Thoracic aorta (tissue), 2 donors: ENCODE data around the gene CPM. TPM values are rescaled to one million over a fixed set of nuclear protein-coding genes. Genes with fewer than 3 reads are reported as not detected.
"Not testable (repeated sequence)": the region's sequence is repeated elsewhere in the genome, so short reads cannot be mapped to it uniquely, and the experiment has no call there.

Experiments used
- ATAC-seq: fragments of 150-250 bp; one replicate; pipeline ENCODE4 v1.8.0; 2017; ENCODE audit warnings: low read depth; ENCODE audit not compliant: insufficient number of reproducible peaks, low FRiP score
- DNase-seq: peaks from one replicate; pipeline ENCODE4 v3.0.0-alpha.2; 2020; ENCODE audit warnings: low spot score
- H3K27ac ChIP-seq, 2 donors: fragments of 200-600 bp; sonication (generic); 1 replicate in 1 of 2; 2 replicates in 1 of 2; pipeline ENCODE4 v1.5.1; 2016; ENCODE audit warnings: mild to moderate bottlenecking in 2 of 2, moderate library complexity in 2 of 2
- H3K27me3 ChIP-seq: fragments of 200-600 bp; sonication (generic); replicated peaks from 2 replicates; pipeline ENCODE4 v1.6.0; 2016; ENCODE audit warnings: mild to moderate bottlenecking; ENCODE audit not compliant: insufficient read depth
- H3K36me3 ChIP-seq: fragments of 200-600 bp; sonication (generic); one replicate; pipeline ENCODE4 v1.5.1; 2016
- H3K4me1 ChIP-seq, 2 donors: fragments of 200-600 bp; sonication (generic); 1 replicate in 1 of 2; 2 replicates in 1 of 2; pipeline versions ENCODE4 v1.5.1 to v1.6.0; 2016; ENCODE audit warnings: low read depth in 2 of 2, mild to moderate bottlenecking in 1 of 2; ENCODE audit not compliant: control insufficient read depth in 1 of 2
- H3K4me3 ChIP-seq: fragments of 200-600 bp; sonication (generic); 2 replicates; pipeline ENCODE4 v1.5.1; 2016; ENCODE audit warnings: mild to moderate bottlenecking
- H3K9me3 ChIP-seq: fragments of 200-600 bp; sonication (generic); 2 replicates; pipeline ENCODE4 v1.5.1; 2016
- CTCF ChIP-seq: fragments of 200-600 bp; sonication (generic); IDR thresholded peaks from one replicate; pipeline ENCODE4 v1.5.1; 2019; ENCODE audit warnings: antibody characterized with exemption
- total RNA-seq, 2 donors: library from RNA; depleted of rRNA; stranded (reverse); fragments of >200 nt; gene quantifications; one replicate each; pipeline versions ENCODE4 v1.1.0 to v1.2.3, GENCODE V29; 2016

Gene CPM
- total RNA-seq, 2 donors from 2014 or later: 22.1 to 62.3 TPM

- ATAC-seq: no peak
Measured at GRCh38 chr12:68812553-68813241, 120.3 kb downstream of the CPM start.

GRCh38 chr12:68811573-68811972 lies 121.4 kb downstream of the CPM start:
- H3K9me3 ChIP-seq, H3K27ac ChIP-seq, H3K27me3 ChIP-seq, DNase-seq, ATAC-seq: not testable (repeated sequence)
- peak overlapping the region; percentile 11 for H3K4me3 ChIP-seq
- peaks cover 49 to 51% of the 10 kb centered on the region in 2 donors for H3K4me1 ChIP-seq
- H3K36me3 ChIP-seq: peaks cover 23% of the 10 kb centered on the region

More at GRCh38 chr12:68812553-68813241, 120.3 kb downstream of the CPM start:
- H3K36me3 ChIP-seq: peaks cover 30% of the 10 kb centered on the region
- H3K4me3 ChIP-seq: peak overlapping the region; percentile 7
- TF ChIP-seq CTCF: no peak
- no peaks in the 10 kb centered on the region for H3K27me3 ChIP-seq
- H3K4me1 ChIP-seq: peaks cover 46 to 49% of the 10 kb centered on the region in 2 donors
- no peak for DNase-seq
- H3K27ac ChIP-seq: no peak overlapping the region
- H3K9me3 ChIP-seq: no peaks in the 10 kb centered on the region

- Histone ChIP-seq H3K4me3 (peak overlapping the region; percentile 100), H3K4me1 (peaks cover 38 to 40% of the 10 kb centered on the region in 2 donors), H3K36me3 (peaks cover 20% of the 10 kb centered on the region)
- H3K9me3 ChIP-seq, DNase-seq, ATAC-seq, H3K27me3 ChIP-seq, H3K27ac ChIP-seq: not testable (repeated sequence)
Measured at GRCh38 chr12:68810027-68810389, 123.0 kb downstream of the CPM start.

DNA sequence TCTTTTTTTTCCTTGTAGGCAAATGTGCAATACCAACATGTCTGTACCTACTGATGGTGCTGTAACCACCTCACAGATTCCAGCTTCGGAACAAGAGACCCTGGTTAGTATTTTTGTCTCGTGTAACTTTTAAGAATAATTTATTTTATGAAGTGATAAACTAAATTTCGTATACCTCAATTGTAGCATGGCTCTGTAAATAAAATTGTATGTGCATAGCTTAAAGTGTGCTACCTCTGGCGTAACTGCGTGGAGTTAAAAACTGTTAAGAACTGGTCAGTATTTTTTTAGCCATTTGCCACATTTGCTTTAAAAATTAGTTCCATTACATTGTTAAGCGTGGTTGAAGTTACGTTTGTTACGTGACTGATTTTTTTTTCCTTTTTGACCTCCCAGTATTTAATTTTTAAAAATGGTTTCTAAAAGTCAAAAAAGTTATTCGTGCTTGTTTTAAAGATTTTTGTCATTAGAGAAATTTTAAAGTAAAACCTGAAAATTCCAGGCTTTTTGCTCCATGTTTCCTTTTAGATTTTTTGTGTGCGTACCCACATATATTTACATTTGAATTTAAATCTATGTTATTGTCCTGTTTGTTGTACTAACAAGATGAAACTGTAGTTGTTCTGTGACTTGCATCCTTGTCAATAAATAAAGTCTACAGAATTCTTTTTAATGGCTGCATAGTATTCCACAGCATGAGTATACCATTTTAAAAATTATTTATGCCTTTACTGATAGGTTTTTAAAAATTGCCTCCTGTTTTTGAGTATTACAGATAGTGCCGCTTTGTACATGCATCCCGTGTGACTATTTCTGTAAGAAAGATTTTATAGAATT lies 123.6 kb downstream of the CPM start:
- Histone ChIP-seq H3K27me3 (no peaks in the 10 kb centered on the region), H3K27ac (peak overlapping the region; percentile 99 to 100), H3K36me3 (peaks cover 20% of the 10 kb centered on the region), H3K4me3 (peak overlapping the region; percentile 100), H3K4me1 (peaks cover 32 to 34% of the 10 kb centered on the region in 2 donors), H3K9me3 (no peaks in the 10 kb centered on the region)
- no peak for TF ChIP-seq CTCF
- ATAC-seq (no peak), DNase-seq (no peak)

DNA sequence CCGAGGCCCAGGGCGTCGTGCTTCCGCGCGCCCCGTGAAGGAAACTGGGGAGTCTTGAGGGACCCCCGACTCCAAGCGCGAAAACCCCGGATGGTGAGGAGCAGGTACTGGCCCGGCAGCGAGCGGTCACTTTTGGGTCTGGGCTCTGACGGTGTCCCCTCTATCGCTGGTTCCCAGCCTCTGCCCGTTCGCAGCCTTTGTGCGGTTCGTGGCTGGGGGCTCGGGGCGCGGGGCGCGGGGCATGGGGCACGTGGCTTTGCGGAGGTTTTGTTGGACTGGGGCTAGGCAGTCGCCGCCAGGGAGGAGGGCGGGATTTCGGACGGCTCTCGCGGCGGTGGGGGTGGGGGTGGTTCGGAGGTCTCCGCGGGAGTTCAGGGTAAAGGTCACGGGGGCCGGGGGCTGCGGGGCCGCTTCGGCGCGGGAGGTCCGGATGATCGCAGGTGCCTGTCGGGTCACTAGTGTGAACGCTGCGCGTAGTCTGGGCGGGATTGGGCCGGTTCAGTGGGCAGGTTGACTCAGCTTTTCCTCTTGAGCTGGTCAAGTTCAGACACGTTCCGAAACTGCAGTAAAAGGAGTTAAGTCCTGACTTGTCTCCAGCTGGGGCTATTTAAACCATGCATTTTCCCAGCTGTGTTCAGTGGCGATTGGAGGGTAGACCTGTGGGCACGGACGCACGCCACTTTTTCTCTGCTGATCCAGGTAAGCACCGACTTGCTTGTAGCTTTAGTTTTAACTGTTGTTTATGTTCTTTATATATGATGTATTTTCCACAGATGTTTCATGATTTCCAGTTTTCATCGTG lies 124.4 kb downstream of the CPM start:
- ATAC-seq (peak; percentile 78), DNase-seq (peak; percentile 50)
- Histone ChIP-seq H3K27ac (peak overlapping the region; percentile 99 to 100), H3K4me1 (peaks cover 27 to 28% of the 10 kb centered on the region in 2 donors), H3K9me3 (no peaks in the 10 kb centered on the region), H3K27me3 (no peaks in the 10 kb centered on the region), H3K36me3 (peaks cover 14% of the 10 kb centered on the region), H3K4me3 (peak overlapping the region; percentile 100)
- TF ChIP-seq CTCF: no peak
